ENCODE data around the gene HIVEP3.

Gene HIVEP3

DNA sequence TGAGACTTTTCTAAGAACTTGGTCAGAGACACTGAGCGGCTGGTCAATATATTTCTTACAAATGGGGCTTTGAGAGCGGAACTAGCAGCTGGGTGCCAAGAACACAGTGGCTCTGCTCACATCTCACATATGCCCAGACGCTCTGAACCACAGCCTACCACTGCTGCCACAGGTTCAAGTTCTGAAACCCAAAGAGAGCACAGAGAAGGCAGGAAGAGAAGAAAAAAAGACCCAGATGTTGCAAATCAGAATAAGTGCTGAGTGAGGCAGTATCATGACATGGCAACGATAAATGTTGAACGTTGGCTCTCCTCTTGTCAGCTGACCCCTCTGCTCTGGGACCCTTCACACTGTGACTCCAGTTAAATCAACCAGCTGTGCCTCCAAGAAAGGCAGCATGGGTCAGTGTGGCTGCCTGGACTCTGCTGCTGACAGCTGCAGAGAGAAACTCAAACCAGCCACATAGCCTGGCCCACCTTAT lies 26.4 kb downstream of the HIVEP3 start:
- peak; percentile 42 for DNase-seq (ENCODE audit: low spot score)

DNA sequence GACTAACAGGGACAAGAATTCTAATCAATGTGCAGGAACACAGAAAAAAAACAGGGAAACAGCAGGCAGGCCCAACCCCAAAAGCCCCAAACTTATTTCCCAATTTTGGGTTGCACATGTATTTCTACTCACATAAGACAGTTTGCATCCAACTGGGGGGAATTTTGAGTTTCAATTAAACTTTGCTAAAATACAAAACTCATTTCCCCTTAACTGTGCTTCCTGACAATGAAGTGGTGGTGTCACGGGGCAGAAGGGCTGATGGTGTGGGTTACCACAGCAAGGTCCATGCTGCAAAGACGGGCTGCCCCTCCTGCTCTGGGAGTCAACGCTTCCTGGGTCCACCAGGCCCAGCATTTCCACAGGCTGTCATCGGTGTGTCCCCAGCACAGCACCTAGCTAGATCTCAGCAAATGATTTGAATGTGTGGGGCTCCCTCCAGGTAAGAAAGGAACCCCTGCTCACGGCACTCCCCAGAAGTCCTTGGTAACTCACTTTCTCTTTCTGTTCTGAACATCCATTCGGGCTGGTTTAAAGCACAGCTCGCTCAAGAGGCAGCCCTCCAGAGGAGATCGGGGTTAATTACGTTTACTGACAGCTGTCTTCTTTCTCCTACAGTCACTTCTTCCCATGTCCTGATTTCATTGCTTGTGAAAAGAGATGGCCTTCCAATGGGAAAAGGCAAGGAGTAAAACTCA lies 27.4 kb downstream of the HIVEP3 start:
- DNase-seq (ENCODE audit: low spot score) = peak; percentile 79

DNA sequence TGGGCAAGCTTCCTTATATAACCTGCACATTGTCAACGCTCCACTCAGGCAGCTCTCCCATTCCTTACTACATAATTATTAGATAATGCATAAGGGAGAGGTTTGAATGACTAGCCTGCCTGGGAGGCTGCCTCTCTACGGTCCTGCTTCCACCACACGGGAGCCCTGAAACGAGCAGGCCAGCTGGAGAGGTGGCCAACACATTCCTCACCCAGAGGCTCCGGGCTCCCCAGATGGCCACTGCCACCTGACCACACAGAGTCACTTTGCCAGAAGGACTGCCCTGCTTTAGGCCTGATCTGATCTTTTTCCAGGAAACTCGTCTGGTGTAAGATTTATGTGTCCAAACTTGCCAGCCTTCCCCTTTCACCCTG lies 27.9 kb downstream of the HIVEP3 start:
- DNase-seq (ENCODE audit: low spot score) = no peak

GRCh38 chr1:41889506-41890414 lies 29.0 kb downstream of the HIVEP3 start:
- no peak for DNase-seq (ENCODE audit: low spot score)

DNA sequence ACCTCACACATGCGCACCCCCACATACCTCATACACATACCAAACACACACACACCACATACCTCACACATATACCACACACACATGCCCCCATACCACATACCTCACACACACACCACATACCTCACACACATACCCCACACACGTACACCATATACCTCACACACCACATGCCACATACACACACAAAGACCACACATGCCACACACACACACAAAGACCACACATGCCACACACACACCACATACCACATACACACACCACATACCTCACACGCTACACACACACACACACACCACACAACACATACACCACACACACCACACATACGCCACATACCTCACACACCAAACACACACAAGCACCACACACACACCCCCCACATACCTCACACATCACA lies 30.0 kb downstream of the HIVEP3 start:
- DNase-seq (ENCODE audit: low spot score) = no peak

DNA sequence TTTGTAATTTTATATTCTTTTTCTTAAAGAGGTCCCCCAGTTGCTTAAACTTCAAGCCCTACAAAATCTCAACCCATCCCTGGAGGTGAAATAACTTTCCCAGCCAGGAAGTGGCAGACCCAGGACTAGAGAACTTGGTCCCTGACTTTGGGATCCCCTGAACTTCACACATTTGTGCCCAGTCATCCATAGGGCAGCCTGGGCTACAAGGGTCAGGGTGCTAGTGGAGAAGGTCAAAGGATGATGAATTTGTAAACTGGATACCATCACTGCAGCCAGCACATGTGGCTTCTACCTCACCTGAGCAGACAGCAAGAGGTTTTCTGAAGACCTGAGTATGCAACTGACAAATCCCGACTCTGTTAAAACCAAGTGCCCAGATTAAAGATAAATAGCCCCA lies 31.4 kb downstream of the HIVEP3 start:
- no peak for DNase-seq (ENCODE audit: low spot score)

DNA sequence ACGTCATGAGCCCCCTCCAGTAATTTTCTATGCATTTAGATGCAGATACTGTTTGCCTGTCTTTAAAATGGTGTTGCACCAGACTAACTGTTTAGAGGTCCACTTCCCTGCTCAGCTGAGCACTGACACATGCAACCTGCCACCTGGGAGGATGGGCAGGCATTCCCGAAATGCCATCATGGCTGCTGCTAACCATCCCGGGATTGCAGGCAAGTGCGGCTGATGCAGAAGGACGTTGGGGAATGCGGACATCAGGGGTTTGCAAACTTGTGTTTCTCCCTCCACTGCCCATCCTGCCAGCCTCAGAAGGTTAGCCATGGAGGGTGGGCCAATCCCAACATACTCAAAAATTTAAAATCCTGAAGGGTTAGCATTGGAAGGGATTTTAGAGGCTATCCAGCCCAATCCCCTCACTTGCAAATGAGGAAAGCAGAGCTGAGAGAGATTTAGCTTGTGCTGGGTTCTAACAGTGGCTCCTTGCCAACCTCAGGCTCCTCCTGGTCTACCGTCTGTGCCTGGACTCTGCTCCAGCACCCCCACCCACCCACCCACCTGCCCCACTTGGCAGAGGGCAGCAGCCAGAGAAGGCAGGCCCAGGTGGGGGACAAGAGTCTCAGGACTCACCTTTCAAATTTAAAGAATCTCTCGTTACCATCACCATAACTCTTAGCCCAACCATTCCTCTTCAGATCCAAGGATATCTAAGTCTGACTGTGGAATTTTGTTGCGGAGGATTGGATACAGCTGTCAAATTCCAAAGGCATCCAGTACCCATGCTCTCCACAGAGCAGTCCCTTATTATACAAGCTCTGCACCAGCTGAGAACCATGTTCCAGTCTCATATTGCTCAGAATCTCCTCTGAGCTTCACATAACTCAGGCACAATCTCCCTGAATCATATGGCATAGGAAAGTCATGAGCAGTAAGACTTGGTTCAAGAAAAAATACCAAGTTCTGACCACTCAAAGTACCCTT lies 34.2 kb downstream of the HIVEP3 start:
- DNase-seq (ENCODE audit: low spot score) = no peak

GRCh38 chr1:41883507-41883906 lies 35.2 kb downstream of the HIVEP3 start:
- no peak for DNase-seq (ENCODE audit: low spot score)

DNA sequence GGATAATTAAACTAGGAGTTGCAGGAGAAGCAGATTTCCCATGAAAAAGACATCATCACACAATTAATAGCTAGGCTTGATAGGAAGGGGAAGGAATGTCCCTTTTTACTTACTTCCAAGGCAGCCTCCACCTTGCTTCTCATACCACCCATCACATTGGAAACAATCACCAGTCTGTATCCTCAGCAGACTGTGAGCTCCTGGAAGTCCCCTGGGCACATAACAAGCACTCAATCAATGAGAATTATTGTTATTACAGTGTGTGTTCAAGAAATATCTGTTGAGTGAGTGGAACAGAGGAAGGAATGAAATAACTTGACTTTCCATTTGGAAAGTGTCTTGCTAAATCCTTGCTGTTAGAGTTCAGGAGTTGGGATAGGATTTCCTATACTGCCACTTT lies 36.2 kb downstream of the HIVEP3 start:
- no peak for DNase-seq (ENCODE audit: low spot score)

- DNase-seq (ENCODE audit: low spot score) = no peak
These were observed 36.6 kb downstream of the HIVEP3 start for GRCh38 chr1:41882068-41882477.

DNA sequence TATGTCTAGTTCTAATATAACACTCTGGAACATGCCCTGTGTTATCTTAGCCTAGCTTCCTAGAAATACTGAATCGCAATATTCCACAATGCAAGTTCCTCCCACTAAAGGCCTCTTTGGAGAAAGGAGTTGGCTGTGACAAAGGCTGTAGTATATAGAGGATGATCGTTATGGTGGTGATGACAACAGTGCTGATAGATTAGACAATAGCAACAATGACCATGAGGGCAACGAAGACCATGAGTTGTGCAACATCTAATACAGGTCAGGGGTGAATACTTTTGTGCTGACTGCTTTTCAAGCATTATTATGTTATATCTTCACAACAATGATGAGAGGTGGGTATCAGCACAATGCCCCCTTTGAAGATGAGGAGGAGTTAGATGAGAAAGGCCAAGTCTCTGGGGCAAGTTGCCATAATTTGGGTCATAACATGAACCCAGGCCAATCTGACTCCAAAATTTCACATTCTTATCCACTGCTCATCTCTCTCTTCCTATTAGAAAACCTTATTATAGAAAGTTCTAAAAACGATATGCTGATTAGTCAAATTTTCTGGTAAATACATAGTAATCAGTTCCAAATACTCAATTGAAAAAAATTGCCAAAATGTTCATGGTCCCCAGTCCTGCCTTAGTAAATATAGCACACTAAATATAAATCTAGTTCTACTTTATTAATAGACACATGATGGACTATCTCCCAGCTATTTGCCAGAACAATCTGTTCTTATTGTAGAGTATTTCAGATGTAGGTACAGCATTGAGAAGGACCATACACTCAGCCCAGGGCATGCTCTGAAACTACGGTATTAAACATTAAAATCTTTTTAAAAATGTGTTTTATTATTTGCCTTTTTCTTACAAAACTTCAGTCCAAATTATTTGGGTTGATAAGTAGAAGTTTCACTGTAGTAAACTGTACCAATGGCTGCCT lies 37.5 kb downstream of the HIVEP3 start:
- no peak for DNase-seq (ENCODE audit: low spot score)

DNA sequence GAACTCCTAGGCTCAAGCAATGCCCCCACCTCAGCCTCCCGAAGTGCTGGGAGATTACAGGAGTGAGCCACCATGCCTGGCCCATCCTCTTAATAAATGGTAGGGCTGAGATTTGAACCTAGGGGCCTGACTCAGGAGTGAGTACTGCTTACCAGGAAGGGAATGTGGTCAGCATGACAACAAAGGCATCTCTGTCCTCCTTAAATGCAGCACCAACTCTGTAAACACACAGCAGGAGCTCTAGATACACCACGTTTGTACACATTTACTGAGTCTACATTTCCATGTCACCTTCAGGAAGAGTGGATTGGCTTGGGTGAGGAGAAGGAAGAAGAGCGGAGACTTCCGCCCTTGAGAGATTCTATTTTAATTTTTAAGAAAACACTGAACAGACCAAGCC lies 38.5 kb downstream of the HIVEP3 start:
- no peak for DNase-seq (ENCODE audit: low spot score)

DNA sequence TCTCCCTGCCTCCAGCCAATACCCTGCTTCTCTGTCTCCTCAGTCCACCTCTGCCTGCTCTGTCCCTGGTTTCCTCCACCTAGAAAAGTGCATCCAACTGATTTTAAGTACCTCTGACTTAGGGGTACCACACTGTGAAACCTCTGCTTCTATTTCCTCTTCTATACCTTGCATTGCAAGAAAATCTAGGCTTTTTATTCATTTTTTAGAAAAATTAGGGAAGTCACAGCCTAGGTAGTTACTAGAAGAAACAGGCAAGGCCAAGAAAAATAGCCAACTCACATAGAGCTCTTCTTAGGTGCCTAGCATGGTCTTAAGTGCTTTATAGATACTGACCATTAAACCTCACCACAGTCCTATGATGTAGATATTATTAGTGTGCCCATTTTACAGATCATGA lies 39.1 kb downstream of the HIVEP3 start:
- DNase-seq (ENCODE audit: low spot score) = no peak

DNA sequence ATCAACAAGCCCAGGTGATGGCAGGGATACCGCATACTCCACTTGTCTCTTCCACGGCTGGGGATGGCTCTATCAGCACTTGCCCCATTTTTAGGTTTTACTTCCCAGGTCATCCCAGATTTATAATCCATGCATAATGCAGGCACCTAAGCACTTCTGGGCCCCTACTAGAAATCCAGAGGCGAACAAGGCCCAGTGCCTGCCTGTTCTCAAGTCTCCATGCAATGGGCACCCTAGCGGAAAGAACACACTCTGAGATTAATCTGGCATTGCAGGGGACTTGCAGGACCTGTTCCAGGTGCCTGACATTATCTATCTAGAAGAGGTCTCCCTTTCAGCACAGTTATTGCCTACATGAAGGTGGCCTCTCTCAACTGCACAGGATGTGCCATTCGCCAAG lies 39.8 kb downstream of the HIVEP3 start:
- DNase-seq (ENCODE audit: low spot score) = no peak

- DNase-seq (ENCODE audit: low spot score) = no peak
These were observed 40.2 kb downstream of the HIVEP3 start for GRCh38 chr1:41878495-41878894.

GRCh38 chr1:41876576-41877445 lies 41.9 kb downstream of the HIVEP3 start:
- DNase-seq (ENCODE audit: low spot score) = no peak

- no peak for DNase-seq (ENCODE audit: low spot score)
These were observed 43.2 kb downstream of the HIVEP3 start for GRCh38 chr1:41875487-41875886.

DNA sequence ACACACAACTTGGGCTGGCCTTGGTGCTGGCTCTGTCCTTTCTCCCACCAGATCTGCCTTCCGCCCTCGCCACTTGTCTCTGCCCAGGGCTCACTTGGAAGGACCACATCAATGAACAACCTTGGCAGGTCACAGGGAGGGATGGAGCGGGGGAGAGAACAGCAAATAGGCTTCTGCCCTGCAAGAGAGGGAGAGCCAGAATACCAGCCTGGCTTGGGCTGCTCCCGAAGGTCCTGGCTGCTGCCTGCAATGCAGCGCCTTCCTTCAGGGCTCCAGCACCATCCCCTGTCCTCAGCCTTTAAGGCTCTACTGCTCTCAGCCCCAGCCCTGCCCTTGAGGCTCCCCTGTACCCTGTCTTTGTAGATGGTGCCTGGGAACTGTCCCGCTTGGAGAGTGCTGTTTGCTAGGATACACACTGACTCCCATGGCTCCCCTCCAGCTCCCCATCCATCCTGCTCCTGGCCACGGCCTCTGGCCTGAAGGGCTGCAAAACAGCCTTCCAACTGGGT lies 43.8 kb downstream of the HIVEP3 start:
- DNase-seq (ENCODE audit: low spot score) = no peak

- DNase-seq (ENCODE audit: low spot score) = no peak
These were observed 44.5 kb downstream of the HIVEP3 start for GRCh38 chr1:41874151-41874719.

Measured in activated CD4-positive, alpha-beta T cell treated with anti-CD3 and anti-CD28 coated beads, Interleukin-2, Interleukin-4, amounts not matched to agents 100 ng/mL and 50 ng/mL, durations not matched to agents 16 hours and 8 hours (primary cell).